Activated CD4-positive, CD25-positive, alpha-beta regulatory T cell treated with anti-CD3 and anti-CD28 coated beads, Interleukin-2, amount 50 U/mL, for 16 hours (primary cell): ENCODE data around the gene CFAP20.
"Not testable (repeated sequence)": the region's sequence is repeated elsewhere in the genome, so short reads cannot be mapped to it uniquely, and the experiment has no call there.

ENCODE experiments used
- DNase-seq: peaks from one replicate; pipeline ENCODE4 v3.0.0-alpha.2; 2020; ENCODE audit warnings: low read depth, low spot score

The CFAP20 gene

DNA sequence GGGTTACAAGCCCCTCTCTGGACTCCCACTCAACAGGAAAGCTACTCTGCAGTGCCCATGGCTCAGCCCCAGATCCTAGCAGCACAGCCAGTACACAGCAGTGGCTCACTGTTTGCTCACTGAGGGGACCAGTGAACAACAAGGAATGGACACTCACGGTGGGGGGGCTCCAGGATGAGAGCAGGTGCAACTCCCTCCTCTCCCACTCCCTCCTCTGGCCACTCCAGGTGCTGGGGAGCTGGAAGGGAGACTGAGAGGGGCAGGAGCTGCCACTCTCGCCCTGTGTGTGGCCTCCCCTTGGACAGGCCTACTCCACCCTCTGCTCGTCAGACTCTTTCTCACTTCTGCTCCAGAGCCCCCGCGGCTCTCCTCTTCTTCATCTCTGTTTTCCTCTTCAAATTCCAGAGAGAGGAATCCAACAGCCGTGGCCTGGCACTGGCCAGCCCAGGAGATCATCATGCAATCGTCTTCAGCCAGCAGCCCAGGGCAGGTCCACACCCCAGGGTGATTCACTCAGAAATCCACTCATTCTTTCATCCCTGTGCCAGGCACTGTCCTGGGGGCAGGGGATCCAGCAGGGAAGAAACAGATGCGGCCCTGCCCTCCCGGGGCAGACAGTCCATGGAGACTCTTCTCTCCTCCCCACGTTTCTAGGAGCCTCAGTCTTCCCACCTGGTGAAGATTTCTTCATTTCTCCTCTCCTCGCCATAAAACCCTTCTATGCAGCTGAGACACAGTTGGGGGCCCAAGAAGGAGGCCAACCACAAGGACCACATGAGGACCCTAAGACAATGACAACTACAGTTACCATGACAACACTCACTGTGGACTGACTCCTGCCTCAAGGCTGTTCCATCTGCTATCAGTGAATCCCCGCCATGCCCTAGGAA is 30.7 kb downstream of the CFAP20 start:
- DNase-seq, result no peak

DNA sequence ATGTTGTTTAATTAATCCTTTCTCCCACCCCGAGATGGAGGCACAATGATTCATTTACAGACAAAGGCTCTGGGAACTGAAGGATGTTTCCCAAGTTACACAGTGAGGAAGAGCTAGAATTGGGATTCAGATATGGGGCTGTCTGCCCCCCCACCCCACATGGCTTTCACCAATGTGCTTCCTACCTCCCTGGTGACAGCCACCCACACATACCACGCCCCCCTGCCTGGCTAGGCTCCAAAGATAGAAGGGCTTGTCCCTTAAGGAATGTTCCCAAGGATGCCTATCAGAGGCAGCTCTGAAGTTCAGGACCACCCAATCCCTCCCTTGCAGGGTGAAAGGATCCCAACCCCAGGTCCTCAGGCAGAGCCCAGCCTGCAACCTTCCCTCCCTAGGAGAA is 32.9 kb downstream of the CFAP20 start:
- no peak for DNase-seq

DNA sequence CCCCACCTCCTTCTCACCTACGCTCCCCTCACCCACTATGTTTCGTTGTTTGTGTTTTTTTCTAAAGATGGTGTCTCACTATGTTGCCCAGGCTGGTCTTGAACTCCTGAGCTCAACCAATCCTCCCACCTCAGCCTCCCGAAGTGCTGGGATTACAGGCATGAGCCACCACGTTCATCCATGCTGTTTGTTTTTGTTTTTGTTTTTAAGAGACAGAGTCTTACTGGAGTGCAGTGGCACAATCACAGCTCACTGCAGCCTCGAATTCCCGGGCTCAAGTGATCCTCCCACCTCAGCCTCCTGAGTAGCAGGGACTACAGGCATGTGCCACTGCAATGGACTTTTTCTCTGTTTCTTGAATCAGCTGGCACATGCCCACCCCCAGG is 33.6 kb downstream of the CFAP20 start:
- not testable (repeated sequence) for DNase-seq

DNA sequence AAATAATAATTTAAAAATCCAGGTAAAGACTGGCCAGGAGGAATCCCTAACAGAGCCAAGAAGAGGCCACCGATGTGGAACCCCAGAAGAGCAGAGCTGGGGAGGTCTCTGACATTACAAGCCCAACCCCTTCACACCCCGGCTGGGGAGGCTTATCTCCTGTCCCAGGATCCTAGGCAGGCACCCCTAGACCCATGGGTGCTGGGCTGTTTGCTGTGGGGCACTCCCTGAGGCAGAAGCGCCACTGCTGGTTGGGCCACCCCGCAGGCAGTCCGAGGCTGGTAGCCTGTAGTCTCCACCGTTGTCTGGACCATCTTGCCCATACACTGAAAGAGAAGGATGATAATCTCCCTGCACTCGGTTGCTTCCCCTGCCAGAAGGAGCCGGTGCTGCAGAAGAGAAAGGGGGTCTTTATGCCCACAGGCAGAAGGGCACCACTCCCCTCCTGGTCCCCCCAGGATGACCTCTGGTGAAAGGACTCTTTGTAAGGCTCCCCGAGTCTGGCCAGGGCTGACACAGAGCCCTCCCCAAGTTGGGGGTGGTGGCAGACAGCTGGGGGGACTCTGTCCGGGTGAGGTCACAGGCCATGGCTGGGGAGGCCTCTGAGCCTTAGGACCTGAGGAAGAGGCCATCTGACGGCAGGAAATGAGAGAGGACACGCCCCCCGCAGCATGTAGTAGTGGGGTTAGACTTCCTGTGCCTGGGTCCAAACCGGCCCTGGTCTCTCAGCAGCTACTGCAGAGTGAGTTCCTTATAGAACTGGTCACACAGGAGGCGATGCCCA is 34.2 kb downstream of the CFAP20 start:
- no peak for DNase-seq

DNA sequence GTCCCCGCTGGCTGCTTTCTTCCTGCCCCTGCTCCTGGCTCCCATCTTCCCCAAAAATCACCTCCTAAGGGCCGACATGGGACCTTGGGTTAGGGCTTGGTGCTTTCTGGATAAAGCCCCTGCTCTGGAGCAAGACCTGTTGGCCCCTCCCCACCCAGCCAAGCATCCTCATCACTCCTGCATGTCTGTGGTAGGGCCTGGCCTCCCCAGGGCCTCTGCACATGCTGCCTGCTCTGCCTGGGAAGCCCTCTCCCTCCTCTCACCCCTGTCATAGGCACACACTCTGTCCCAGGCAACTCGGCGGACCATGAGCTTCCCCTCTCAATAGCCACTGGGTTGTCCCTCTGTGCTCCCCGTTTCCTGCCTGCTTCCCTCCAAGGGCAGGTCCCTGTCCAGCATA is 35.2 kb downstream of the CFAP20 start:
- DNase-seq, result no peak

DNA sequence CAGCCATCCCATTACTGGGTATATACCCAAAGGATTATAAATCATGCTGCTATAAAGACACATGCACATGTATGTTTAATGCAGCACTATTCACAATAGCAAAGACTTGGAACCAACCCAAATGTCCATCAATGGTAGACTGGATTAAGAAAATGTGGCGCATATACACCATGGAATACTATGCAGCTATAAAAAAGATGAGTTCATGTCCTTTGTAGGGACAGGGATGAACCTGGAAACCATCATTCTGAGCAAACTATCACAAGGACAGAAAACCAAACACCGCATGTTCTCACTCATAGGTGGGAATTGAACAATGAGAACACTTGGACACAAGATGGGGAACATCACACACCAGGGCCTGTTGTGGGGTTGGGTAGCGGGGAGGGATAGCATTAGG is 38.8 kb downstream of the CFAP20 start:
- not testable (repeated sequence) for DNase-seq

DNA sequence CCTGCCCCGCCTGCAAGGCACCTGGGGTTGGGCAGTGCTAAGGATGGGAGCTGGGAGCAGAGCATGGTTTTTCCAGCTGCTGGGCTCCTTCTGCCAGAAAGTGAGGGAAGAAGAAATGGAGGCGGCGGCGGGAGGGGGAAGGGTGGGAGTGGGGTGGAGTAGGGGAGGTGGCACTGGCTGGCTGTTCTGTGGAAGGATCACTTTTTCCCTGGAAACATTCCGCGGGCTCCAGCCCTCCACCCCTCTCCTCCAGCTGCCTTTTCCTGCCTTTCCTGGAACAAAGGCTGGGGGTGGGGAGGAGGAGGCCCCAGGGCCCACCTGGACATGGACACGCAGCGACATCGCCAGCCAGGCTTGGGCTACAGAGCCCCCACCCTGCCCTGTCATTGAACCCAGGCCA is 41.1 kb downstream of the CFAP20 start:
- no peak for DNase-seq

DNA sequence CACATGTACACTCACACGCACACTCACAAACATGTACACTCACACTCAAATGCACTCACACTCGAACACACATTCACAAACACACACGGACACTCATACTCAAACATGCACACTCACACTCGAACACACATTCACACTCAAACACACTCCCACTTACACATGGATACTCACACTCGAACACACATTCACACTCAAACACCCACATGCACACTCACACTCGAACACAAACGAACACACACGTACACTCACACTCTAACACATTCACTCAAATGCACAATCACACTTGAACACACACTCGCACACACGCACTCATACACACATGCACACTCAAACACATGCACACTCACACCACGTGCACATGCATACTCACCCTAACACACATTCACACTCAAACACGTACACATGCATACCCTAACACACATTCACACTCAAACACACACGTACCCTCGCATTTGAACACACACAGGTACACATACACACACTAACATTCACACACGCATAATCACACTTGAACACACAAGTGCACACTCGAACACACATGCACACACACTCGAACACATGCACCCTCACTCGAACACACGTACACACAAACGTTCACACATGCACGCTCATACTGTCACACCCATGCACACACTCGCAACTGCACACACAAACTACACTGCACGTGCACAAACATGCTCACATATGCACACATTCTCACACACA is 41.8 kb downstream of the CFAP20 start:
- no peak for DNase-seq

DNA sequence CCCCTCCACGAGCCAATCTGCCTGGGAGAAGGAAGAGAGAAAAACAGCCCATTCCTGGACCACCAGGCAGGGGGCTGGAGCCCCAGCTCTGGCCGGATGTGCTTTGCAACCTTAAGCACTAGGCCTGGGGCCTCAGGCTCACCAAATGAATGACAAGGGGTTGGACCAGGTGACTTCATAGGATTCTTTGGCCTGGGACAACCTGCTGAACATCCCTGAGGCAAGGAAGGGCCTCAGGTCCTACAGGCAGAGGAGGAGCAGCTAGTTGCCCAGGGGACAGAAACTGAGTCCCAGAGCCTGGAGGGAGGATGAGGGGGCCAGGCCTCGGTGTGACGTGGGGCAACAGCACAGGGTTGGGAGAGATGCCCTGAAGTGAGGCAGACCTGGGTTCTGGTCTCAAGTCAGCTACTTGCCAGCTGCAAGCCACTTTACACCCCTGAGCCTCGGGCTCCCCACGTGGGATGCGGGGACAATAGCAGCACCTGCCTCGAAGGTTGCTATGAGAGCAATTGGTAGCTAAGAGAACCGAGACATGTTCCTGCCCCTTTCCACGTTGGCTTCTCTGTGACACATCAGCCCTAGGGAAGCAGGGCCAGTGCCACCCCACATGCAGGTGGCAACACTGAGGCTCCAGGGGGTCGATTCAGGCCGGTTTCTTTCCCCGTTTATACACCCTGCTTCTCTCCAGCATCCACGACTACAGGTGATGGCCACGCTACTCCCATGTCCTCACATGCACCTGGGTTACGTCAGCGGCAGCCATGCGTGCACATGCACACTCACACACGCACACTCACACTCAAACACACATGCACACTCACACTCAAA is 42.6 kb downstream of the CFAP20 start:
- no peak for DNase-seq

DNA sequence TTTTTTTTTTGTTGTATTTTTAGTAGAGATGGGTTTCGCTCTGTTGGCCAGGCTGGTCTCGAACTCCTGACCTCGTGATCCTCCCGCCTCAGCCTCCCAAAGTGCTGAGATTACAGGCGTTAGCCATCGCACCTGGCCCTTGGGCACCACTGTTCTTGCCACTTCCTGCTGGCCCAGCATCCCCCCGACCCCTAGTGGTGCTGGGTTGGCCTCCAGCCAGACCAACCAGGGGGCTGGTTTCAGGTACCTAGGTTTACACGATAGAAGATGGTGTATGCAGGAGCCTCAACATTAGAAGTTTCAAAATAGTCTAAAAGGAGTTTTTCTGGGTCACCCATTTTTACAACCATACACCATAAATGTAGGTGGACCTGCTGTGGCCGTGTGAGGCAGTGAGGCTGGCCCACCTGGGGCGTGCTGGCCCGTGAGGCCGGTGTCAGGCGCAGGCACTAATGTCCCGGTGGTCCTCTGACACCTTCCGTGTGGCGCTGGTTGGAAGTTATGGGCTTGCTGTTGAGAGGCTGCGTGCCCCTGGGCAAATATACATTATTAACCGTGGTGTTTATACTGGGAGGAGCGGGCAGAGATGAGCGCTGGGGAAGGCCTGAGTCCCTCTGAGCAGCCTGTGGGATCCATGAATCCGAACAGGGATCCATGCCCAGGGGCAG is 43.5 kb downstream of the CFAP20 start:
- no peak for DNase-seq

DNA sequence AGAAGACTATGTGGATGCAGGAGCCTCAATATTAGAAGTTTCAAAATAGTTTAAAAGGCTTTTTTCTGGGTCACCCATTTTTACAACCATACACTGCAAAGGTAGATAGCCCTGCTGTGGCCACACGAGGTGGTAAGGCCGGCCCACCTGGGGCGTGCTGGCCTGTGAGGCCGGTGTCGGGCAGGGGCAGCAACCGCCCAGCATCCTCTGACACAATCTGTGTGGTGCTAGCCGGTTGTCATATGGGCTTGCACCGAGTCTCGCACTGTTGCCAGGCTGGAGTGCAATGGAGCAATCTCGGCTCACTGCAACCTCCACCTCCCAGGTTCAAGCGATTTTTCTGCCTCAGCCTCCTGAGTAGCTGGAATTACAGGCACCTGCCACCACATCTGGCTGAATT is 44.0 kb downstream of the CFAP20 start:
- DNase-seq, result no peak

DNA sequence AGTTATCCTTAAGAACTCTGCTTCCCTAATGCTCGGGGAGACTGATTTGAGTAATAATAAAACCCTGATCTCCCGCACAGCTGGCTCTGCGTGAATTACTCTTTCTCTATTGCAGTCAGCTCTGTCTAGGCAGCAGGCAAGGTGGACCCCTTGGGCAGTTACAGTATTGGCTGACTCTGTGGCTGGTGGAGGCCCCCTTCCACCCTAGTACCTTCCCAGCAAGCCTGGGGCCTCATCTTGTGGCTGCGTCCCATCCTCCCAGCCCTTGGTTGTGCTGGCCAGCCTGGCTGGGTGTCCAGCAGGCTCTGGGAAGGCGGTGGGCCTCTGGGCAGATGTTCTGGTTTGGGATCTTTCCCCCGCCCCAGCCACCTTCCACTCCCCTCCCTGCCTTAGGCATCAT is 44.5 kb downstream of the CFAP20 start:
- no peak for DNase-seq

DNA sequence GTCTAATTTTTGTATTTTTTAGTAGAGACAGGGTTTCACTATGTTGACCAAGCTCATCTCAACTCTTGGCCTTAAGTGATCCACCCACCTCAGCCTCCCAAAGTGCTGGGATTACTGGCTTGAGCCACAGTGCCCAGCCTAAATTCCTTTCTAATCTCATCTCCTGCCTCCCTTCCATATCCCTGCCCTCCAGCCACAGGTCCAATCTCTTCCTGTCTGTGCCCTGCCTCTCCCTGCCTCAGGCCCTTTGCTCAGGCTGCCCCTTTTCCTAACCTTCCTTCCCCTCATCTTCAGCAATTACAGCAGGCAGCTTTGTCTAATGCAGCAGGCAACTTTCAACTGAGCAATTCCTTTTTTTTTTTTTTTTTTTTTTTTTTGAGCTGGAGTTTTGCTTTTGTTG is 46.8 kb downstream of the CFAP20 start:
- no peak for DNase-seq

DNA sequence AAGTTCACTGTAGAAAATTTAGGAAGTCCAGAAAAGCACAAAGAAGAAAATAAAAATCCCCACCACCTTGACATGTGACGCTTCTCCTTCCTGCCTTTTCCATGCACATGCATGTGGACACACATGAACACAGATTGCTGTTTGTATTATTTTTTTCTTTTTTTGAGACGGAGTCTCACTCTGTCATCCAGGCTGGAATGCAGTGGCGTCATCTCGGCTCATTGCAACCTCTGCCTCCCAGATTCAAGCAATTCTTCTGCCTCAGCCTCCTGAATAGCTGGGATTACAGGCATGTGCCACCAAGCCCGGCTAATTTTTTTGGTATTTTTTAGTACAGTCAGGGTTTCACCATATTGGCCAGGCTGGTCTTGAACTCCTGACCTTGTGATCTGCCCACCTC is 48.5 kb downstream of the CFAP20 start:
- not testable (repeated sequence) for DNase-seq

DNA sequence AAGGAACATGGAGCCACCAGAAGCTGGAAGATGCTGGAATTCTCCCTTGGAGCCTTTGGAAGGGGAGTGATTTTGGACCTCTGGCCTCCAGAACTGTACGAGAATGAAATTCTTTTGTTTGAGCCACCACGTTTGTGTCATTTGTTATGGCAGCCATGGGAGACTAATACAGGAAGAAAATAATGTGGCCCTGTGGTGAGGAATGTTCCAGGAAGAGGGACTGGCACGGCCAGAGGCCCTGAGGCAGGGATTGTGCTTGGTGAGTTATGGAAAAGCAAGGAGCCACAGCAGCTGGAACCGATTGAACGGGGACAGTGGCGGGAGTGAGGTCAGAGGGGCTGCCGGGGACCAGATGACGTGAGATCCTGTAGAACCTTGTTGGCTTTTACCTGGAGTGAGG is 51.4 kb downstream of the CFAP20 start:
- no peak for DNase-seq

DNA sequence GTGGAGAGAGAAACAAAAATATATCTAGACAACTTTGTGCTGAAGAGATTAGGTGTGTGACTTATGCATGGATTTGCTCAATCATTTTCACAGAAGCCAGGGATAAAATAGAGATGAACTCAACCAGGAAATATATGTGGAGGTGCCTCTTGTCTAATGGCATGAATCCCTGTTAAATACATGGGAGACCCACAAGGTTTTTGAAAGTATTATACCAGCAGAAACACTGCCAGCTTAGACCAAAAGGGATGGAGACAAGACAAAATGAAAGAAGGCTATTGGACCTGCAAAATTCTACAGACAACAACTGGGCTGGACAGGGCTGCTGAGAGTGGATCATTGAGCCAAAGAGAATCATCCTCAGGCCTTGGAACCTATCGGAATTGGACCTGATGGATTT is 52.7 kb downstream of the CFAP20 start:
- no peak for DNase-seq

DNA sequence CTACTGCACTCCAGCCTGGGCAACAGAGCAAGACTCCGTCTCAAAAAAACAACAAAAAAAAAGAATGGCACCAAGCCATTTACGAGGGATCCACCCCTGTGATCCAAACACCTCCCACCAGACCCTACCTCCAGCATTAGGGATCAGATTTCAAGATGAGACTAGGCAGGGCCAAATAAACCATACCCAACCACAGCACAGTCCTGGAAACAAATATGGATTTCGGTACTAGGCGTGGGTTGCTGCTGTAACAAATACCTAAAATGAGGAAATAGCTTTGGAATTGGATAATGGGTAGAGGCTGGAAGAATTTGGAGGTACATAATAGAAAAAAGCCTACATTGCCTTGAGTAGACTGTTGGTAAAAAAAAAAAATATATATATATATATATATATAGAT is 54.5 kb downstream of the CFAP20 start:
- DNase-seq, result no peak

DNA sequence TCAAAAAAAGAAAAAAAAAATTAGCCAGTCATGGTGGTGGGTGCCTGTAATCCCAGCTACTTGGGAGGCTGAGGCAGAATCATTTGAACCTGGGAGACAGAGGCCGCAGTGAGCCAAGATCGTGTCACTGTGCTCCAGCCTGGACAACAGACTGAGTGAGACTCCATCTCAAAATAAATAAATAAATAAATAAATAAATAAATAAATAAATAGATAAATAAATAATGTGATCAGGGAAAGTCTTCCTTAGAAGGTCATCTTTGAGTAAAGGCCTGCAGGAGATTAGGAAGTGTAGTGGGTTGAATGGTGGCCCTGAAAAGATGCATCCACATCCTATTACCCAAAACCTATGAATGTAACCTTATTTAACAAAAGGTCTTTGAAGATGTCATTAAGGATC is 56.1 kb downstream of the CFAP20 start:
- not testable (repeated sequence) for DNase-seq

DNA sequence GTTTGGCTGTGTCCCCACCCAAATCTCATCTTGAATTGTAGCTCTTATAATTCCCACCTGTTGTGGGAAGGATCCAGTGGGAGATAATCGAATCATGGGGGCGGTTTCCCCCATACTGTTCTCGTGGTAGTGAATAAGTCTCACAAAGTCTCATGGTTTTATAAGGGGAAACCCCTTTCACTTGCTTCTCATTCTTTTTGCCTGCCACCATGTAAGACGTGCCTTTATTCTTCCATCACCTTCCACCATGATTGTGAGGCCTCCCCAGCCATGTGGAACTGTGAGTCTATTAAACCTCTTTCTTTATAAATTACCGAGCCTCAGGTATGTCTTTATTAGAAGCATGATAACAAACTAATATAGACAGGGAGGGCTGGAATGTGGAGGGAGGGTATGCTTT is 57.0 kb downstream of the CFAP20 start:
- DNase-seq, result not testable (repeated sequence)

DNA sequence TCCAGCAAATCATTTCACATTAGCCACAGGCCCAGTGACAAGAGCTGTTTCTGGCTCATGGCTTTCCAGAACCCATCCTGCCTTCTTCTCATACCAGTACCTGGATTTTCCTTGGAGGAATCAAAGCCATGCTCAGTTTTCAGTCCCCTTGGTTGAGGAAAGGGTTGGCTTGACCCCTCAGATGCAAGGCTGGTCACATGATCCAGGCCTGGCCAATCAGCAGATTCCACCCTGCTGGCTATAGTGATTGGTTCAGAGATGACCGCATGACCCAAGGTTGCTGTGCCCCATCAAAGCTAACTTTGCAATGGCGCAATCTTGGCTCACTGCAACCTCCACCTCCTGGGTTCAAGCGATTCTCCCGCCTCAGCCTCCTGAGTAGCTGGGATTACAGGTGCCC is 58.6 kb downstream of the CFAP20 start:
- no peak for DNase-seq
